Measurements from ENCODE around the gene NXNL1. TPM values are rescaled to one million over a fixed set of nuclear protein-coding genes. Genes with fewer than 3 reads are reported as not detected.

The NXNL1 gene
- total and polyA plus RNA-seq, 2 experiments from 2014 or later, result not detected

- in situ Hi-C loops (cut with MboI), result no loop called here
- Histone ChIP-seq H3K27me3 (replicated peaks; ENCODE audit: insufficient read depth) (no peaks in the 10 kb centered on the region), H2AFZ (no peak overlapping the region), H3K79me2 (ENCODE audit: insufficient read depth) (no peaks in the 10 kb centered on the region), H3K4me3 (no peak overlapping the region), H3K9ac (no peak overlapping the region), H3K4me2 (ENCODE audit: unreplicated experiment) (no peak overlapping the region), H3K9me2 (ENCODE audit: insufficient read depth) (no peaks in the 10 kb centered on the region), H4K20me1 (ENCODE audit: insufficient read depth) (no peaks in the 10 kb centered on the region), H3K9me3 (ENCODE audit: low read depth) (no peaks in the 10 kb centered on the region), H3K36me3 (ENCODE audit: low read depth) (no peaks in the 10 kb centered on the region), H3K4me1 (ENCODE audit: insufficient read depth) (no peaks in the 10 kb centered on the region; the same call in 1 of the 2 replicates), H3K27ac (no peak overlapping the region), H3F3A (ENCODE audit: insufficient read depth) (0 out of 2 replicates have a peak, but pooled peaks cover 8% of the 10 kb centered on the region)
- no peak for DNase-seq
- TF ChIP-seq EZH2 (IDR thresholded peaks at IDR 0.05; ENCODE audit: insufficient read depth, poor library complexity, severe bottlenecking) (no peak), EZH2phosphoT487 (IDR thresholded peaks at IDR 0.05; ENCODE audit: insufficient read depth, low read depth) (no peak)
- 97 to 98% methylated on average over 4 of the region's 4 CpGs for WGBS, 2 experiments (ENCODE audit: low coverage in 1 of 2, low lambda C conversion rate in 2 of 2, missing lambda C conversion rate in 2 of 2)
Measured at GRCh38 chr19:17421942-17422341, 38.8 kb downstream of the NXNL1 start.

DNA sequence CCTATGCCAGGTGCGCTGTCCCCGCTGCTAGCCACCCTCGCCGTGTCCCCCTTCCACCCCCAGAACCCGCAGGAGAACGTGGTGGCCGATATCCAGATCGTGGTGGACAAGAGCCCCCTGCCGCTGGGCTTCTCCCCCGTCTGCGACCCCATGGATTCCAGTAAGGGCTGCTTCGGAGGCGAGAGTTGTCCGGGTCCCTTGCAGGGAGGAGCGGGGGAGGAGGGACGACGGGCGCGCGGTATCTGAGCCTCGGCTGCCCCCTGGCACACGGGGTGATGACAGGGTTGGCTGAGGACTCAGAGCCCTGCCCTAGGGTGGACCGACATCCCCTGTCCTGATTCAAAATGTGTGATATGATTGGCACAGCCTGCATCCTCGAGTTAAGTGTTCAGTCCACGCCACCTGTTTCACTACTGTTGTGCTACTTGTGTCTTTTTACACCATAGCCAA is 40.2 kb downstream of the NXNL1 start:
- H3K27me3 ChIP-seq (replicated peaks; ENCODE audit: insufficient read depth), result no peaks in the 10 kb centered on the region
- WGBS, 2 experiments (ENCODE audit: low coverage in 1 of 2, low lambda C conversion rate in 2 of 2, missing lambda C conversion rate in 2 of 2), result 7 to 11% methylated on average over 25 of the region's 25 CpGs
- TF ChIP-seq EZH2phosphoT487 (IDR thresholded peaks at IDR 0.05; ENCODE audit: insufficient read depth, low read depth) (no peak), EZH2 (IDR thresholded peaks at IDR 0.05; ENCODE audit: insufficient read depth, poor library complexity, severe bottlenecking) (no peak)
- in situ Hi-C loops (cut with MboI), result no loop called here
- peak overlapping the region; percentile 75 for H3K4me2 ChIP-seq (ENCODE audit: unreplicated experiment)
- H3K27ac ChIP-seq, result no peak overlapping the region
- H3K4me1 ChIP-seq (ENCODE audit: insufficient read depth), result peaks cover under 1% of the 10 kb centered on the region; the same call in 1 of the 2 replicates
- no peaks in the 10 kb centered on the region for H3K9me3 ChIP-seq (ENCODE audit: low read depth)
- 0 out of 2 replicates have a peak, but pooled peaks cover 8% of the 10 kb centered on the region for H3F3A ChIP-seq (ENCODE audit: insufficient read depth)
- peak overlapping the region; percentile 94 for H2AFZ ChIP-seq
- peak overlapping the region; percentile 81 for H3K4me3 ChIP-seq
- no peaks in the 10 kb centered on the region for H3K9me2 ChIP-seq (ENCODE audit: insufficient read depth)
- H3K79me2 ChIP-seq (ENCODE audit: insufficient read depth), result no peaks in the 10 kb centered on the region
- H3K36me3 ChIP-seq (ENCODE audit: low read depth), result no peaks in the 10 kb centered on the region
- peak; percentile 50 for DNase-seq
- peak overlapping the region; percentile 65 for H3K9ac ChIP-seq
- H4K20me1 ChIP-seq (ENCODE audit: insufficient read depth), result no peaks in the 10 kb centered on the region

GRCh38 chr19:17419621-17420474 is 40.9 kb downstream of the NXNL1 start, which contains the start of gene MVB12A:
Gene MVB12A, plus strand, starts transcription at chr19:17420047. Its CDS starts 89 bp downstream, at chr19:17420136.
- peak within 1 kb of the TSS; percentile 96 for H2AFZ ChIP-seq

DNA sequence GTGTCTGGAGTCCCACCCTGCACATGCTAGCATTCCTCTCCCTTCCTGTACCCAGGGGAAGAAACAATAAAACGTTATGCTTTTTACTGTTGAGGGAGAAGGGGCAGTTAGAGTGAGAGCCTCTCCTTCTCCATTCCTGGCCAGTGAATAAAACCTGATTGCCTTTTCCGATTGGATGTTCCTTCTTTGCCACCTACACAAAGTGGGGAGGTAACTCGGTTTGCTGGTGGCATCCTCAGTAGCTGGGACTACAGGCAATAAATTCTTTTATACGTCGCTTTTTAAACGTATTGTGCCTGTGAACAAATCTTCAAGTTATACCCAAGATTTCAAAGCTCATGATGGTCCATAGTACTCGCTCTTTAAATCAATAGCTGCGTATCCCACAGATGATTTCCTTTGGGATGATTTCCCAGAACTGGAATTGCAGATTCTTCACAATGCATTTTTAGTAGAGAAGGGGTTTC is 41.5 kb downstream of the NXNL1 start:
- H3K79me2 ChIP-seq (ENCODE audit: insufficient read depth), result no peaks in the 10 kb centered on the region
- DNase-seq, result peak; percentile 50
- peak overlapping the region; percentile 82 for H3K4me2 ChIP-seq (ENCODE audit: unreplicated experiment)
- no peaks in the 10 kb centered on the region for H4K20me1 ChIP-seq (ENCODE audit: insufficient read depth)
- TF ChIP-seq EZH2 (IDR thresholded peaks at IDR 0.05; ENCODE audit: insufficient read depth, poor library complexity, severe bottlenecking) (no peak), EZH2phosphoT487 (IDR thresholded peaks at IDR 0.05; ENCODE audit: insufficient read depth, low read depth) (no peak)
- H3K36me3 ChIP-seq (ENCODE audit: low read depth), result no peaks in the 10 kb centered on the region
- H3F3A ChIP-seq (ENCODE audit: insufficient read depth), result 0 out of 2 replicates have a peak, but pooled peaks cover 8% of the 10 kb centered on the region
- in situ Hi-C loops (cut with MboI), result no loop called here
- H3K9me2 ChIP-seq (ENCODE audit: insufficient read depth), result no peaks in the 10 kb centered on the region
- H3K9me3 ChIP-seq (ENCODE audit: low read depth), result no peaks in the 10 kb centered on the region
- peak overlapping the region; percentile 85 for H3K27ac ChIP-seq
- 23 to 27% methylated on average over 8 of the region's 8 CpGs for WGBS, 2 experiments (ENCODE audit: low coverage in 1 of 2, low lambda C conversion rate in 2 of 2, missing lambda C conversion rate in 2 of 2)
- H3K4me3 ChIP-seq, result peak overlapping the region; percentile 78
- H3K4me1 ChIP-seq (ENCODE audit: insufficient read depth), result peaks cover 3% of the 10 kb centered on the region; the same call in 1 of the 2 replicates
- no peaks in the 10 kb centered on the region; the same call in 1 of the 2 replicates for H3K27me3 ChIP-seq (replicated peaks; ENCODE audit: insufficient read depth)
- peak overlapping the region; percentile 79 for H3K9ac ChIP-seq
- H2AFZ ChIP-seq, result peak overlapping the region; percentile 96

More at GRCh38 chr19:17419621-17420474, 40.9 kb downstream of the NXNL1 start, which contains the start of gene MVB12A:
- H3K4me1 ChIP-seq (ENCODE audit: insufficient read depth), result peaks cover 3% of the 10 kb centered on the region; the same call in 1 of the 2 replicates
- H3K79me2 ChIP-seq (ENCODE audit: insufficient read depth), result no peaks in the 10 kb centered on the region
- TF ChIP-seq EZH2 (IDR thresholded peaks at IDR 0.05; ENCODE audit: insufficient read depth, poor library complexity, severe bottlenecking) (no peak), EZH2phosphoT487 (IDR thresholded peaks at IDR 0.05; ENCODE audit: insufficient read depth, low read depth) (no peak)
- H3K27me3 ChIP-seq (replicated peaks; ENCODE audit: insufficient read depth), result no peaks in the 10 kb centered on the region; the same call in 1 of the 2 replicates
- peak; percentile 99 for DNase-seq
- H3K9ac ChIP-seq, result peak within 1 kb of the TSS; percentile 79
- H3F3A ChIP-seq (ENCODE audit: insufficient read depth), result 0 out of 2 replicates have a peak, but pooled peaks cover 8% of the 10 kb centered on the region
- WGBS, 2 experiments (ENCODE audit: low coverage in 1 of 2, low lambda C conversion rate in 2 of 2, missing lambda C conversion rate in 2 of 2), result 2 to 3% methylated on average over 67 to 69 of the region's 85 CpGs
- no peaks in the 10 kb centered on the region for H3K9me2 ChIP-seq (ENCODE audit: insufficient read depth)
- H3K4me2 ChIP-seq (ENCODE audit: unreplicated experiment), result peak within 1 kb of the TSS; percentile 82
- peak within 1 kb of the TSS; percentile 81 for H3K4me3 ChIP-seq
- no peaks in the 10 kb centered on the region for H3K9me3 ChIP-seq (ENCODE audit: low read depth)
- H3K27ac ChIP-seq, result peak within 1 kb of the TSS; percentile 85
- no peaks in the 10 kb centered on the region for H4K20me1 ChIP-seq (ENCODE audit: insufficient read depth)
- in situ Hi-C loops (cut with MboI), result no loop called here
- no peaks in the 10 kb centered on the region for H3K36me3 ChIP-seq (ENCODE audit: low read depth)

Data from GM23248 (cell line).